IMR-90 (cell line): ENCODE measurements around the gene APOBEC3H. TPM values are rescaled to one million over a fixed set of nuclear protein-coding genes. Genes with fewer than 3 reads are reported as not detected.
"Not testable (repeated sequence)": the region's sequence is repeated elsewhere in the genome, so short reads cannot be mapped to it uniquely, and the experiment has no call there.

Experiments
- ATAC-seq: fragments of 200-7000 bp; cut with Tn5 transposase; 2 replicates; pipeline ENCODE4 v1.9.1; 2020; ENCODE audit warnings: low read depth, mild to moderate bottlenecking, moderate library complexity
- BruUV-seq: library from RNA; stranded (reverse); fragments of 400-500 nt; replicated peaks from 2 replicates; lab custom pipeline; 2021; lab: Mats Ljungman, UMichigan
- CTCF ChIA-PET: fragments of 300-600 bp; formaldehyde crosslinking; extraction: SDS; loops from one replicate; lab custom pipeline; 2021; ENCODE audit warnings: antibody characterized with exemption; lab: Yijun Ruan, JAX
- POLR2A ChIA-PET: fragments of 300-600 bp; sonication (Branson Sonifier 250); formaldehyde crosslinking; loops from one replicate; lab custom pipeline; 2022; ENCODE audit warnings: antibody characterized with exemption; ENCODE audit not compliant: unreplicated experiment; lab: Charles Lee
- DNase-seq: peaks from one replicate; pipeline ENCODE4 v3.0.0; 2013
- H2AFZ ChIP-seq: replicated peaks from 2 replicates; pipeline ENCODE3; 2013; ENCODE audit warnings: low read length, mild to moderate bottlenecking; ENCODE audit not compliant: poor library complexity
- H2AK5ac ChIP-seq: 2 replicates; pipeline ENCODE4 v1.6.1; 2013; ENCODE audit warnings: low read depth, low read length, inconsistent platforms
- H2AK9ac ChIP-seq: replicated peaks from 2 replicates; pipeline ENCODE3; 2013; ENCODE audit warnings: mild to moderate bottlenecking, low read depth, low read length, moderate library complexity; ENCODE audit not compliant: poor library complexity
- H2BK120ac ChIP-seq: 2 replicates; pipeline ENCODE4 v1.6.1; 2013; ENCODE audit warnings: low read depth, low read length, inconsistent platforms
- H2BK15ac ChIP-seq: 3 replicates; pipeline ENCODE4 v1.6.1; 2013; ENCODE audit warnings: low read depth, low read length, inconsistent platforms
- H2BK20ac ChIP-seq: 2 replicates; pipeline ENCODE4 v1.6.1; 2013; ENCODE audit warnings: low read depth, mild to moderate bottlenecking, inconsistent platforms, low read length, moderate library complexity
- H2BK5ac ChIP-seq: 2 replicates; pipeline ENCODE4 v1.6.1; 2013; ENCODE audit warnings: mild to moderate bottlenecking, low read depth, low read length, inconsistent platforms; ENCODE audit not compliant: poor library complexity, severe bottlenecking
- H3K14ac ChIP-seq: replicated peaks from 2 replicates; pipeline ENCODE4 v1.6.1; 2013; ENCODE audit warnings: low read depth, low read length, inconsistent platforms
- H3K18ac ChIP-seq: 2 replicates; pipeline ENCODE4 v1.6.1; 2013; ENCODE audit warnings: low read depth, low read length, control low read depth
- H3K23ac ChIP-seq: 2 replicates; pipeline ENCODE4 v1.6.1; 2013; ENCODE audit warnings: low read depth, low read length, inconsistent platforms
- H3K27ac ChIP-seq: 2 replicates; pipeline ENCODE4 v1.5.1; 2013; ENCODE audit warnings: mild to moderate bottlenecking, control low read depth, low read length; ENCODE audit not compliant: insufficient read depth
- H3K27me3 ChIP-seq: 2 replicates; pipeline ENCODE4 v1.6.1; 2013; ENCODE audit warnings: low read length; ENCODE audit not compliant: control insufficient read depth, insufficient read depth
- H3K36me3 ChIP-seq: 2 replicates; pipeline ENCODE4 v1.6.1; 2013; ENCODE audit warnings: low read length, mixed read lengths; ENCODE audit not compliant: control insufficient read depth, insufficient read depth
- H3K4ac ChIP-seq: 2 replicates; pipeline ENCODE4 v1.6.1; 2013; ENCODE audit warnings: low read depth, low read length, inconsistent platforms
- H3K4me1 ChIP-seq: 2 replicates; pipeline ENCODE4 v1.6.1; 2013; ENCODE audit warnings: low read length, mixed read lengths; ENCODE audit not compliant: control insufficient read depth, insufficient read depth
- H3K4me2 ChIP-seq: 2 replicates; pipeline ENCODE4 v1.6.1; 2013; ENCODE audit warnings: low read depth, mild to moderate bottlenecking, control low read depth, low read length, moderate library complexity
- H3K4me3 ChIP-seq: 2 replicates; pipeline ENCODE4 v1.5.1; 2013; ENCODE audit warnings: low read depth, mild to moderate bottlenecking, control low read depth, low read length, moderate library complexity; ENCODE audit not compliant: insufficient read depth
- H3K56ac ChIP-seq: 2 replicates; pipeline ENCODE4 v1.6.1; 2013; ENCODE audit warnings: low read length, inconsistent platforms; ENCODE audit not compliant: insufficient read depth; ENCODE audit errors: extremely low read depth
- H3K79me1 ChIP-seq, 2 experiments: 2 replicates each; pipeline ENCODE4 v1.6.1; 2013; ENCODE audit warnings: low read length in 2 of 2, inconsistent platforms in 1 of 2, low read depth in 1 of 2
- H3K9ac ChIP-seq: 2 replicates; pipeline ENCODE4 v1.6.1; 2013; ENCODE audit warnings: low read depth, low read length, control low read depth
- H3K9me1 ChIP-seq: 2 replicates; pipeline ENCODE4 v1.6.1; 2013; ENCODE audit warnings: low read length, inconsistent platforms; ENCODE audit not compliant: insufficient read depth
- H3K9me3 ChIP-seq: 2 replicates; pipeline ENCODE4 v1.6.1; 2013; ENCODE audit warnings: low read length; ENCODE audit not compliant: control insufficient read depth, insufficient read depth
- H4K20me1 ChIP-seq: 2 replicates; pipeline ENCODE4 v1.6.1; 2013; ENCODE audit warnings: low read length, inconsistent platforms; ENCODE audit not compliant: insufficient read depth
- H4K5ac ChIP-seq: 2 replicates; pipeline ENCODE4 v1.6.1; 2013; ENCODE audit warnings: mild to moderate bottlenecking, low read depth, low read length, control low read depth
- H4K8ac ChIP-seq, 2 experiments: 2 replicates each; pipeline ENCODE4 v1.6.1; 2013; ENCODE audit warnings: low read depth in 2 of 2, low read length in 2 of 2, control low read depth in 1 of 2, inconsistent platforms in 1 of 2
- H4K91ac ChIP-seq: 2 replicates; pipeline ENCODE4 v1.6.1; 2013; ENCODE audit warnings: low read depth, low read length, inconsistent platforms; ENCODE audit not compliant: insufficient read depth
- whole genome bisulfite sequencing, 2 experiments: methylation state at CpG; one replicate each; pipeline versions ENCODE4 v1.1.5 to v1.1.7; 2013; ENCODE audit warnings: missing lambda C conversion rate in 2 of 2; ENCODE audit not compliant: insufficient read length in 1 of 2; ENCODE audit errors: extremely low coverage in 2 of 2; 5-methylcytosine and 5-hydroxymethylcytosine counted together
- dilution Hi-C: fragments of 300-500 bp; cut with HindIII; formaldehyde crosslinking; loops from one replicate; pipeline ENCODE4 v1.14.3; 2018; ENCODE audit warnings: low sequenced_read_pairs; ENCODE audit not compliant: unreplicated experiment
- in situ Hi-C: fragments of 300-500 bp; cut with MboI; formaldehyde crosslinking; loops from 3 replicates; pipeline ENCODE4 v1.14.3; 2019; ENCODE audit warnings: low sequenced_read_pairs, inconsistent platforms, mixed read lengths
- intact Hi-C: fragments of 100-400 bp; cut with micrococcal nuclease; formaldehyde crosslinking; loops from 2 replicates; pipeline ENCODE4 v1.10.0; 2022
- polyA plus RNA-seq, 3 experiments: library from polyadenylated mRNA; depleted of rRNA; stranded (reverse); fragments of >200 nt; gene quantifications; 2 replicates each; pipeline ENCODE4 v1.2.3, GENCODE V29; 2012; ENCODE audit warnings: low replicate concordance in 1 of 3
- total RNA-seq: library from RNA; depleted of rRNA; stranded (reverse); fragments of >200 nt; gene quantifications from 2 replicates; pipeline ENCODE4 v1.2.3, GENCODE V29; 2012

Gene APOBEC3H
- total and polyA plus RNA-seq, 2 of the 4 experiments (the other 2 are of a cell fraction), result 0.18 TPM; not detected in 1

GRCh38 chr22:39061951-39062350 lies 35.1 kb upstream of the APOBEC3H start:
- 83% methylated on average over 7 of the region's 10 CpGs; no CpG with 5 or more reads in 1 of the 2 experiments for WGBS, 2 experiments
- H4K5ac ChIP-seq, H4K8ac ChIP-seq, H4K20me1 ChIP-seq, H3K4me2 ChIP-seq, DNase-seq, H3K9me1 ChIP-seq, H3K36me3 ChIP-seq, H2BK15ac ChIP-seq, H3K4me3 ChIP-seq, H2AK9ac ChIP-seq, intact Hi-C loops, dilution Hi-C loops, H3K9ac ChIP-seq, H3K4ac ChIP-seq, H2AFZ ChIP-seq, in situ Hi-C loops, H3K14ac ChIP-seq, H2BK120ac ChIP-seq, H3K18ac ChIP-seq, BruUV-seq, H2BK5ac ChIP-seq, H3K56ac ChIP-seq, ATAC-seq, H3K79me1 ChIP-seq, H3K27ac ChIP-seq, POLR2A ChIA-PET, CTCF ChIA-PET, H3K4me1 ChIP-seq, H3K23ac ChIP-seq, H4K91ac ChIP-seq, H2BK20ac ChIP-seq, H2AK5ac ChIP-seq, H3K9me3 ChIP-seq: not testable (repeated sequence)
- H3K27me3 ChIP-seq, result peaks cover 27% of the 10 kb centered on the region

GRCh38 chr22:39063904-39064303 lies 33.1 kb upstream of the APOBEC3H start:
- H3K14ac ChIP-seq, H4K91ac ChIP-seq, H4K20me1 ChIP-seq, H3K27ac ChIP-seq, intact Hi-C loops, H2BK5ac ChIP-seq, H4K5ac ChIP-seq, dilution Hi-C loops, POLR2A ChIA-PET, DNase-seq, H3K4ac ChIP-seq, H3K36me3 ChIP-seq, CTCF ChIA-PET, H3K23ac ChIP-seq, H3K18ac ChIP-seq, H2BK120ac ChIP-seq, H2AK5ac ChIP-seq, ATAC-seq, H3K4me1 ChIP-seq, H2BK15ac ChIP-seq, H3K79me1 ChIP-seq, BruUV-seq, H2AFZ ChIP-seq, H4K8ac ChIP-seq, H2AK9ac ChIP-seq, H3K4me2 ChIP-seq, H3K9me3 ChIP-seq, H3K9ac ChIP-seq, H3K56ac ChIP-seq, in situ Hi-C loops, H3K9me1 ChIP-seq, H3K4me3 ChIP-seq, H2BK20ac ChIP-seq: not testable (repeated sequence)
- 84% methylated on average over 3 of the region's 8 CpGs; no CpG with 5 or more reads in 1 of the 2 experiments for WGBS, 2 experiments
- H3K27me3 ChIP-seq, result peaks cover 37% of the 10 kb centered on the region
